GM12878 (cell line): ENCODE results near the gene LRP8.

Source experiments
- CEBPB ChIP-seq, 2 experiments: fragments of 150-350 bp in 1 of 2; IDR thresholded peaks; 2 replicates each; pipeline ENCODE4 v1.6.1; 2012 to 2014; ENCODE audit warnings: low read depth in 2 of 2, low read length in 2 of 2, borderline replicate concordance in 1 of 2, inconsistent platforms in 1 of 2
- CHD4 ChIP-seq: fragments of 200-600 bp; sonication (generic); IDR thresholded peaks from 2 replicates; pipeline ENCODE4 v1.6.1; 2016; ENCODE audit warnings: mild to moderate bottlenecking
- GABPA ChIP-seq: IDR thresholded peaks from 2 replicates; pipeline ENCODE4 v1.6.1; 2014; ENCODE audit warnings: antibody characterized with exemption, low read depth, mild to moderate bottlenecking, inconsistent platforms
- HDGF ChIP-seq: fragments of 450-650 bp; IDR thresholded peaks from 2 replicates; pipeline ENCODE4 v1.6.1; 2016; ENCODE audit warnings: antibody characterized with exemption
- POLR2A ChIP-seq: IDR thresholded peaks from 2 replicates; pipeline ENCODE4 v1.6.1; 2011; ENCODE audit warnings: low read depth, mild to moderate bottlenecking, low read length
- TAF1 ChIP-seq: IDR thresholded peaks from 2 replicates; pipeline ENCODE4 v1.6.1; 2011; ENCODE audit warnings: mild to moderate bottlenecking, low read depth, low read length, borderline replicate concordance
- ZNF274 ChIP-seq: IDR thresholded peaks from one replicate; pipeline ENCODE4 v1.8.0; 2011; ENCODE audit not compliant: insufficient read length, insufficient read depth
- TF ChIP-seq, protein P1 (sequence below): fragments of 450-650 bp; formaldehyde crosslinking; IDR thresholded peaks from 2 replicates; pipeline ENCODE4 v1.4.0; 2022; ENCODE audit warnings: mild to moderate bottlenecking, moderate library complexity
- TF ChIP-seq, protein P2 (sequence below): IDR thresholded peaks from 2 replicates; pipeline ENCODE4 v1.6.1; 2012; ENCODE audit warnings: low read depth, low read length, improper control_type of control experiment
- TF ChIP-seq, protein P3 (sequence below): fragments of 450-650 bp; IDR thresholded peaks from 2 replicates; pipeline ENCODE4 v1.6.1; 2016; ENCODE audit warnings: mild to moderate bottlenecking

DNA sequence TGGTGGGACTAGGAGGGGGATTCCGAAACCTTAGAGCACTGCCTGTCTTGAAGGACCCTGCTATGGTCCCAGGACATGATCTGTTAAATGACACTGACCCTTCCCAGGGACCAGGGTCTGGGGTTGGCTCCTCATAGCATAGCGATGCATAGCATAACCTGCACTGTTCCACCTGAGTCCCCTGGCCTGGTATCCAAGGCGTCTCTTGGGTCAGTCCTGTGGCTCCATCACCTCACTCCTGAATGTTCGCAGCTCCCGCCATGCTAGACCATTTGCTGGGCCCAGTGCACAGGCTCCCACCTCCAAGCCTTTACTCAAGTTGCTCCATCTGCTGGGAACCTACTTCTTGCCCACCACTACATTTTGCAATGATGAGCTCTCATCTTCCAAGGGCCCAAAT is 50.5 kb downstream of the LRP8 start:
- TF ChIP-seq HDGF (no peak), POLR2A (no peak), ZNF274 (no peak), TAF1 (no peak), GABPA (no peak), CHD4 (no peak), CEBPB (IDR thresholded peaks at IDR 0.05; ENCODE audit: borderline replicate concordance in 1 of 2, low read depth in 2 of 2, low read length in 2 of 2) (no peak)
- TF ChIP-seq, protein P1, sequence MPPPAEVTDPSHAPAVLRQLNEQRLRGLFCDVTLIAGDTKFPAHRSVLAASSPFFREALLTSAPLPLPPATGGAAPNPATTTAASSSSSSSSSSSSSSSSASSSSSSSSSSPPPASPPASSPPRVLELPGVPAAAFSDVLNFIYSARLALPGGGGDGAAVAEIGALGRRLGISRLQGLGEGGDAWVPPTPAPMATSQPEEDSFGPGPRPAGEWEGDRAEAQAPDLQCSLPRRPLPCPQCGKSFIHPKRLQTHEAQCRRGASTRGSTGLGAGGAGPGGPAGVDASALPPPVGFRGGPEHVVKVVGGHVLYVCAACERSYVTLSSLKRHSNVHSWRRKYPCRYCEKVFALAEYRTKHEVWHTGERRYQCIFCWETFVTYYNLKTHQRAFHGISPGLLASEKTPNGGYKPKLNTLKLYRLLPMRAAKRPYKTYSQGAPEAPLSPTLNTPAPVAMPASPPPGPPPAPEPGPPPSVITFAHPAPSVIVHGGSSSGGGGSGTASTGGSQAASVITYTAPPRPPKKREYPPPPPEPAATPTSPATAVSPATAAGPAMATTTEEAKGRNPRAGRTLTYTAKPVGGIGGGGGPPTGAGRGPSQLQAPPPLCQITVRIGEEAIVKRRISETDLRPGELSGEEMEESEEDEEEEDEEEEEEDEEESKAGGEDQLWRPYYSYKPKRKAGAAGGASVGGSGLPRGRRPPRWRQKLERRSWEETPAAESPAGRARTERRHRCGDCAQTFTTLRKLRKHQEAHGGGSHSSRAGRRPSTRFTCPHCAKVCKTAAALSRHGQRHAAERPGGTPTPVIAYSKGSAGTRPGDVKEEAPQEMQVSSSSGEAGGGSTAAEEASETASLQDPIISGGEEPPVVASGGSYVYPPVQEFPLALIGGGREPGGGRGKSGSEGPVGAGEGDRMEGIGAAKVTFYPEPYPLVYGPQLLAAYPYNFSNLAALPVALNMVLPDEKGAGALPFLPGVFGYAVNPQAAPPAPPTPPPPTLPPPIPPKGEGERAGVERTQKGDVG (CRISPR knock-in tag), result no peak
- TF ChIP-seq, protein P2, sequence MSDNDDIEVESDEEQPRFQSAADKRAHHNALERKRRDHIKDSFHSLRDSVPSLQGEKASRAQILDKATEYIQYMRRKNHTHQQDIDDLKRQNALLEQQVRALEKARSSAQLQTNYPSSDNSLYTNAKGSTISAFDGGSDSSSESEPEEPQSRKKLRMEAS, result no peak
- TF ChIP-seq, protein P3, sequence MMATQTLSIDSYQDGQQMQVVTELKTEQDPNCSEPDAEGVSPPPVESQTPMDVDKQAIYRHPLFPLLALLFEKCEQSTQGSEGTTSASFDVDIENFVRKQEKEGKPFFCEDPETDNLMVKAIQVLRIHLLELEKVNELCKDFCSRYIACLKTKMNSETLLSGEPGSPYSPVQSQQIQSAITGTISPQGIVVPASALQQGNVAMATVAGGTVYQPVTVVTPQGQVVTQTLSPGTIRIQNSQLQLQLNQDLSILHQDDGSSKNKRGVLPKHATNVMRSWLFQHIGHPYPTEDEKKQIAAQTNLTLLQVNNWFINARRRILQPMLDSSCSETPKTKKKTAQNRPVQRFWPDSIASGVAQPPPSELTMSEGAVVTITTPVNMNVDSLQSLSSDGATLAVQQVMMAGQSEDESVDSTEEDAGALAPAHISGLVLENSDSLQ, result no peak
